Measurements from ENCODE around the gene VWA2. TPM values are rescaled to one million over a fixed set of nuclear protein-coding genes. Genes with fewer than 3 reads are reported as not detected.
A peak's percentile ranks its signal among the peaks of the same experiment; 100 is the strongest.

VWA2 gene
- polyA plus RNA-seq, 3 donors = not detected

DNA sequence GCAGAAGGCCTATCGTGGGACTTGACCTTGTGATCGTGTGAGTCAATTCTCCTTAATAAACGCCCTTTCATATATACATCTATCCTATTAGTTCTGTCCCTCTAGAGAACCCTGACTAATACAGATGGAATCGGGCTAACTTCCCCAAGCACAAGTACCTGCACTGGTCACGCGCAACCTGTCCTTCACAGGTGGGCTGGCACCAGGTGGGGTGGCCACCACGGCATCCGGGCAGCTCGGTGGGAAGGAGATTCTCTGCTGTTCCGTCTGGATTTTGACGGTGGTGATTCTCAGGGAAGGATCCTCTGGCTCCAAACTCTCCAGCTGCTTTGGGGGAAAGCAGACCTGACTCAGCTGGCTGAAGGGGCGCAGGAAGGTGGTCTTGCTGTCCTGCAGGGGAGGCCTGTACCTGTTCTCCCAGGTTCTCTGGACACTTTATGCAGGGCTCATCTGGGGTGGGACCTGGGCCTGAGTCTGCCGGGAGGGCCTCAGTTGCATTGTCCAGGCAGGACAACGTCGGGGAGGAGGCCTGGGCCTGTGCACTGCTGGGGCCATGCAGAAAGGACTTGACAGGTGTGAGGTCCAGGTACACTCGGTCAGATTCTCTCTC is 61.1 kb downstream of the VWA2 start:
- no peak overlapping the region for H3K27ac ChIP-seq (ENCODE audit: low read depth in 1 of 2, low read length in 2 of 2)
- WGBS (ENCODE audit: insufficient coverage) = 96% methylated on average over 14 of the region's 16 CpGs
- H3K9me3 Mint-ChIP-seq = peaks cover 7 to 15% (median 12%) of the 10 kb centered on the region in 7 donors

DNA sequence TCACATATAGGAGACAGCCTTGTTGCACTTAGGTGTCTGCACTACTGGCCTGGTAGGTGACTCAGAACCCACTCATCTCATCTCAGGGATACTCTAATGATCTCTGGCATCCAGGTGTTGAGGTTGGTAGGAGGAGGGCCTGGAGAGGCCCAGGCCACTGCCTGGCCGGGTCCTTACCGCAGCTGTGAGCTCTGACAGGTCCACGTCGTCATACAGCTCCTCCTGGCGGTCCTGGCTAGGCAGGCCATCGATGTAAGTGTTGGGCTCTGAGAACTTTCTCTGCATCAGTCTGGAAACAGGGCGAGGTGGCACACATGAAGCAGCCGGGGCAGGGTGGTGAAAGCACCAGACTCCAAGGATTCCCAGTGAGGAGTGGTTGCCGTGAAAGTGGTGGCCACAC is 62.1 kb downstream of the VWA2 start:
- Mint-ChIP-seq H3K27me3 (ENCODE audit: low read depth in 3 of 3) (peaks cover 5 to 9% (median 5%) of the 10 kb centered on the region in 3 donors), H3K9me3 (peaks cover 0 to 8% (median 3%) of the 10 kb centered on the region in 7 donors), H3K4me1 (peaks cover 13% of the 10 kb centered on the region), H3K4me3 (no peak overlapping the region), H3K27ac (no peak overlapping the region), H3K36me3 (no peaks in the 10 kb centered on the region)
- H2AFZ ChIP-seq (ENCODE audit: insufficient read depth, low read depth, low read length, poor library complexity, severe bottlenecking) = no peak overlapping the region
- H3K9me3 ChIP-seq (replicated peaks in 1 of 2; ENCODE audit: control insufficient read depth in 1 of 2, insufficient read depth in 1 of 2, low read length in 2 of 2) = peaks cover 5 to 7% of the 10 kb centered on the region in 2 donors
- no peaks in the 10 kb centered on the region for H3K79me2 ChIP-seq (ENCODE audit: insufficient read depth, low read length)
- DNase-seq = no peak
- no peak overlapping the region for H3K9ac ChIP-seq (ENCODE audit: insufficient read depth, low read length, poor library complexity, severe bottlenecking)
- H3K4me1 ChIP-seq (ENCODE audit: control insufficient read depth in 1 of 2, insufficient read depth in 2 of 2, low read length in 2 of 2) = peaks cover 8 to 11% of the 10 kb centered on the region in 2 donors
- intact Hi-C loops (cut with micrococcal nuclease) = no loop called here
- no peak overlapping the region for H3K4me2 ChIP-seq (replicated peaks; ENCODE audit: extremely low read depth, low read length, poor library complexity, severe bottlenecking)
- TF ChIP-seq, protein P1, sequence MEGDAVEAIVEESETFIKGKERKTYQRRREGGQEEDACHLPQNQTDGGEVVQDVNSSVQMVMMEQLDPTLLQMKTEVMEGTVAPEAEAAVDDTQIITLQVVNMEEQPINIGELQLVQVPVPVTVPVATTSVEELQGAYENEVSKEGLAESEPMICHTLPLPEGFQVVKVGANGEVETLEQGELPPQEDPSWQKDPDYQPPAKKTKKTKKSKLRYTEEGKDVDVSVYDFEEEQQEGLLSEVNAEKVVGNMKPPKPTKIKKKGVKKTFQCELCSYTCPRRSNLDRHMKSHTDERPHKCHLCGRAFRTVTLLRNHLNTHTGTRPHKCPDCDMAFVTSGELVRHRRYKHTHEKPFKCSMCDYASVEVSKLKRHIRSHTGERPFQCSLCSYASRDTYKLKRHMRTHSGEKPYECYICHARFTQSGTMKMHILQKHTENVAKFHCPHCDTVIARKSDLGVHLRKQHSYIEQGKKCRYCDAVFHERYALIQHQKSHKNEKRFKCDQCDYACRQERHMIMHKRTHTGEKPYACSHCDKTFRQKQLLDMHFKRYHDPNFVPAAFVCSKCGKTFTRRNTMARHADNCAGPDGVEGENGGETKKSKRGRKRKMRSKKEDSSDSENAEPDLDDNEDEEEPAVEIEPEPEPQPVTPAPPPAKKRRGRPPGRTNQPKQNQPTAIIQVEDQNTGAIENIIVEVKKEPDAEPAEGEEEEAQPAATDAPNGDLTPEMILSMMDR (IDR thresholded peaks at IDR 0.05) = no peak
- no peaks in the 10 kb centered on the region for H4K20me1 ChIP-seq (ENCODE audit: insufficient read depth, low read length)
- WGBS (ENCODE audit: insufficient coverage) = 89% methylated on average over 8 of the region's 9 CpGs
- no peaks in the 10 kb centered on the region for H3K27me3 ChIP-seq (ENCODE audit: control insufficient read depth in 2 of 2, insufficient read depth in 2 of 2, low read length in 2 of 2)
- no peaks in the 10 kb centered on the region for H3K36me3 ChIP-seq (replicated peaks in 1 of 2; ENCODE audit: control insufficient read depth in 1 of 2, insufficient read depth in 2 of 2, low read length in 2 of 2)
- H3K4me3 ChIP-seq (replicated peaks in 1 of 3; ENCODE audit: low read depth in 2 of 3, low read length in 3 of 3) = no peak overlapping the region
- H3K27ac ChIP-seq (ENCODE audit: low read depth in 1 of 2, low read length in 2 of 2) = no peak overlapping the region

More for the DNA sequence above, 61.1 kb downstream of the VWA2 start:
- peak overlapping the region in 1 of 7 donors; percentile 68 for H3K27ac Mint-ChIP-seq
- H3K4me1 ChIP-seq (ENCODE audit: control insufficient read depth in 1 of 2, insufficient read depth in 2 of 2, low read length in 2 of 2) = peaks cover 8 to 11% of the 10 kb centered on the region in 2 donors
- DNase-seq = no peak
- peaks cover 9 to 15% of the 10 kb centered on the region in 2 donors for H3K9me3 ChIP-seq (replicated peaks in 1 of 2; ENCODE audit: control insufficient read depth in 1 of 2, insufficient read depth in 1 of 2, low read length in 2 of 2)
- H3K9ac ChIP-seq (ENCODE audit: insufficient read depth, low read length, poor library complexity, severe bottlenecking) = no peak overlapping the region
- peaks cover 2 to 7% (median 5%) of the 10 kb centered on the region in 3 donors for H3K27me3 Mint-ChIP-seq (ENCODE audit: low read depth in 3 of 3)
- H3K4me3 ChIP-seq (replicated peaks in 1 of 3; ENCODE audit: low read depth in 2 of 3, low read length in 3 of 3) = no peak overlapping the region
- intact Hi-C loops (cut with micrococcal nuclease) = no loop called here
- H3K4me2 ChIP-seq (replicated peaks; ENCODE audit: extremely low read depth, low read length, poor library complexity, severe bottlenecking) = no peak overlapping the region
- H3K27me3 ChIP-seq (ENCODE audit: control insufficient read depth in 2 of 2, insufficient read depth in 2 of 2, low read length in 2 of 2) = no peaks in the 10 kb centered on the region
- H2AFZ ChIP-seq (ENCODE audit: insufficient read depth, low read depth, low read length, poor library complexity, severe bottlenecking) = no peak overlapping the region
- no peaks in the 10 kb centered on the region for H3K36me3 ChIP-seq (replicated peaks in 1 of 2; ENCODE audit: control insufficient read depth in 1 of 2, insufficient read depth in 2 of 2, low read length in 2 of 2)
- no peaks in the 10 kb centered on the region for H4K20me1 ChIP-seq (ENCODE audit: insufficient read depth, low read length)
- TF ChIP-seq, protein P1 (IDR thresholded peaks at IDR 0.05) = no peak
- no peaks in the 10 kb centered on the region for H3K79me2 ChIP-seq (ENCODE audit: insufficient read depth, low read length)
- peaks cover 13% of the 10 kb centered on the region for H3K4me1 Mint-ChIP-seq
- no peaks in the 10 kb centered on the region for H3K36me3 Mint-ChIP-seq
- no peak overlapping the region for H3K4me3 Mint-ChIP-seq

All from CD14-positive monocyte (primary cell).